GM18519 (cell line): ENCODE results near the gene ESM1.
"Not testable (repeated sequence)": the region's sequence is repeated elsewhere in the genome, so short reads cannot be mapped to it uniquely, and the experiment has no call there.

Source experiments
- ATAC-seq: cut with Tn5 transposase; IDR thresholded peaks from one replicate; pipeline ENCODE4 v1.9.1; 2021; ENCODE audit warnings: mild to moderate bottlenecking, moderate library complexity; ENCODE audit not compliant: unreplicated experiment, low FRiP score

ESM1 gene

GRCh38 chr5:54985301-54986268 lies at the start of gene ESM1:
Gene ESM1 (minus strand): TSS chr5:54985593. CDS start chr5:54985517, 76 bp downstream.
- ATAC-seq = no peak

- ATAC-seq = no peak
These were observed 48.2 kb upstream of the ESM1 start for GRCh38 chr5:55033568-55033967.

GRCh38 chr5:55031492-55031891 lies 46.1 kb upstream of the ESM1 start:
- ATAC-seq = no peak

GRCh38 chr5:55030676-55031369 lies 45.4 kb upstream of the ESM1 start:
- no peak for ATAC-seq

- ATAC-seq = no peak
These were observed 44.8 kb upstream of the ESM1 start for GRCh38 chr5:55030220-55030619.

GRCh38 chr5:55027595-55027994 lies 42.2 kb upstream of the ESM1 start:
- no peak for ATAC-seq

- no peak for ATAC-seq
These were observed 37.1 kb upstream of the ESM1 start for GRCh38 chr5:55022450-55022849.

GRCh38 chr5:55021821-55022220 lies 36.4 kb upstream of the ESM1 start:
- ATAC-seq = no peak

GRCh38 chr5:55021410-55021809 lies 36.0 kb upstream of the ESM1 start:
- no peak for ATAC-seq

- not testable (repeated sequence) for ATAC-seq
These were observed 24.8 kb upstream of the ESM1 start for GRCh38 chr5:55010149-55010548.

GRCh38 chr5:55004729-55005128 lies 19.3 kb upstream of the ESM1 start:
- no peak for ATAC-seq

GRCh38 chr5:55003432-55004065 lies 18.2 kb upstream of the ESM1 start:
- no peak for ATAC-seq

GRCh38 chr5:55002166-55002565 lies 16.8 kb upstream of the ESM1 start:
- ATAC-seq = not testable (repeated sequence)

- ATAC-seq = no peak
These were observed 11.7 kb upstream of the ESM1 start for GRCh38 chr5:54997081-54997480.

GRCh38 chr5:54996466-54996865 lies 11.1 kb upstream of the ESM1 start:
- ATAC-seq = no peak

- ATAC-seq = no peak
These were observed 9.8 kb upstream of the ESM1 start for GRCh38 chr5:54995168-54995567.

- no peak for ATAC-seq
These were observed 9.2 kb upstream of the ESM1 start for GRCh38 chr5:54994628-54995027.

- no peak for ATAC-seq
These were observed 7.9 kb upstream of the ESM1 start for GRCh38 chr5:54993318-54993717.

- ATAC-seq = no peak
These were observed 6.0 kb upstream of the ESM1 start for GRCh38 chr5:54991416-54991815.

- no peak for ATAC-seq
These were observed 5.5 kb upstream of the ESM1 start for GRCh38 chr5:54990841-54991258.

- no peak for ATAC-seq
These were observed 3.4 kb upstream of the ESM1 start for GRCh38 chr5:54988817-54989216.
